DMS153 (cell line): ENCODE results near the gene DEFB115.
"Not testable (repeated sequence)": the region's sequence is repeated elsewhere in the genome, so short reads cannot be mapped to it uniquely, and the experiment has no call there.

ENCODE experiments used
- DNase-seq: peaks from one replicate; lab custom pipeline; 2025; lab: John Stamatoyannopoulos, UW

DEFB115 gene

GRCh38 chr20:31257364-31257763 is at the start of gene DEFB115:
TSS of gene DEFB115 (plus strand) at chr20:31257664. CDS start at chr20:31257664, 0 bp downstream.
- DNase-seq, result no peak

GRCh38 chr20:31236953-31237352 is 20.5 kb upstream of the DEFB115 start:
- DNase-seq, result no peak

GRCh38 chr20:31237763-31238162 is 19.7 kb upstream of the DEFB115 start:
- no peak for DNase-seq

GRCh38 chr20:31239139-31239538 is 18.3 kb upstream of the DEFB115 start:
- no peak for DNase-seq

GRCh38 chr20:31256959-31257358 is 505 bp upstream of the DEFB115 start:
- DNase-seq, result no peak

GRCh38 chr20:31260326-31260932 is 3.0 kb downstream of the DEFB115 start:
- no peak for DNase-seq

- no peak for DNase-seq
Measured at GRCh38 chr20:31274441-31274840, 17.0 kb downstream of the DEFB115 start.

- no peak for DNase-seq
Measured at GRCh38 chr20:31278178-31278577, 20.7 kb downstream of the DEFB115 start.

- not testable (repeated sequence) for DNase-seq
Measured at GRCh38 chr20:31284964-31285363, 27.5 kb downstream of the DEFB115 start.

- DNase-seq, result no peak
Measured at GRCh38 chr20:31308535-31309162, 51.2 kb downstream of the DEFB115 start, which contains the start of gene DEFB116. TSS of gene DEFB116 (minus strand) at chr20:31308585. CDS start at chr20:31308585, 0 bp downstream.
